GM18951 (cell line): Measurements from ENCODE around the gene ZNF385C.

ENCODE experiments used
- POLR2A ChIP-seq: IDR thresholded peaks from 4 replicates; pipeline ENCODE4 v1.6.1; 2011; ENCODE audit warnings: mild to moderate bottlenecking; ENCODE audit not compliant: insufficient read length, insufficient read depth; ENCODE audit errors: extremely low read depth
- in situ Hi-C: fragments of 300-500 bp; cut with MboI; formaldehyde crosslinking; loops from one replicate; pipeline ENCODE4 v1.12.0; 2022; ENCODE audit warnings: low sequenced_read_pairs, mixed read lengths, inconsistent platforms; ENCODE audit not compliant: unreplicated experiment

The ZNF385C gene

GRCh38 chr17:41976142-41976768, 122.0 kb downstream of the ZNF385C start:
- in situ Hi-C loops, result no loop called here
- no peak for TF ChIP-seq POLR2A
